ENCODE data around the gene PRPH2.
"Not testable (repeated sequence)": the region's sequence is repeated elsewhere in the genome, so short reads cannot be mapped to it uniquely, and the experiment has no call there.

Gene PRPH2

DNA sequence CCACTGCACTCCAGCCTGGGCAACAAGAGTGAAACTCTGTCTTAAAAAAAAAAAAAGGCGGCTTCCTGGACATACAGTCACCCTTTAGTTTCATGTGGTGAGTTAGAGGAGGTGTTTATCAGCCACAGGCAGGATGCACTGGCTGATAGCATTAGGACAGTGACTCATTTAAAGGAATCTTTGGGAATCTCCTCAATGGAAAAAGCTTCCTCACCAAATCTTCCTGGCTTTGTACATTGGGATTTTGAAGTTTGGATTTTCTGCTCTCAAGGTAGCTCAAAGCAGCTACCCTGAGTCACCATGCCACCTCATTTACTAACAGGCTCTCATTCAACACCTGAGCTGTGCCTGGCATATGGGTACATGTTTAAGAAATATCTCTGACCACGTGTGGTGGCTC, 20.2 kb downstream of the PRPH2 start:
- Mint-ChIP-seq H3K4me1 (ENCODE audit: low read depth) (no peaks in the 10 kb centered on the region), H3K27ac (no peak overlapping the region), H3K36me3 (ENCODE audit: low read depth) (no peaks in the 10 kb centered on the region)

GRCh38 chr6:42698217-42698616, 24.2 kb downstream of the PRPH2 start:
- no peaks in the 10 kb centered on the region for H3K4me1 Mint-ChIP-seq (ENCODE audit: low read depth)
- no peak overlapping the region for H3K27ac Mint-ChIP-seq
- no peaks in the 10 kb centered on the region for H3K9me3 Mint-ChIP-seq
- no peak overlapping the region for H3K4me3 Mint-ChIP-seq
- H3K27me3 Mint-ChIP-seq, result peaks cover 1% of the 10 kb centered on the region
- peaks cover 21% of the 10 kb centered on the region for H3K36me3 Mint-ChIP-seq (ENCODE audit: low read depth)
- intact Hi-C loops (cut with micrococcal nuclease), result no loop called here

More for the DNA sequence above, 20.2 kb downstream of the PRPH2 start:
- Mint-ChIP-seq H3K27me3 (peaks cover 1% of the 10 kb centered on the region), H3K4me3 (no peak overlapping the region), H3K9me3 (no peaks in the 10 kb centered on the region)
- intact Hi-C loops (cut with micrococcal nuclease), result no loop called here

- Mint-ChIP-seq H3K27ac (no peak overlapping the region), H3K4me1 (ENCODE audit: low read depth) (no peaks in the 10 kb centered on the region), H3K36me3 (ENCODE audit: low read depth) (peaks cover 30% of the 10 kb centered on the region), H3K9me3 (no peaks in the 10 kb centered on the region), H3K4me3 (no peak overlapping the region), H3K27me3 (peaks cover 1% of the 10 kb centered on the region)
- intact Hi-C loops (cut with micrococcal nuclease), result no loop called here
These were observed 25.1 kb downstream of the PRPH2 start for GRCh38 chr6:42697268-42697655.

DNA sequence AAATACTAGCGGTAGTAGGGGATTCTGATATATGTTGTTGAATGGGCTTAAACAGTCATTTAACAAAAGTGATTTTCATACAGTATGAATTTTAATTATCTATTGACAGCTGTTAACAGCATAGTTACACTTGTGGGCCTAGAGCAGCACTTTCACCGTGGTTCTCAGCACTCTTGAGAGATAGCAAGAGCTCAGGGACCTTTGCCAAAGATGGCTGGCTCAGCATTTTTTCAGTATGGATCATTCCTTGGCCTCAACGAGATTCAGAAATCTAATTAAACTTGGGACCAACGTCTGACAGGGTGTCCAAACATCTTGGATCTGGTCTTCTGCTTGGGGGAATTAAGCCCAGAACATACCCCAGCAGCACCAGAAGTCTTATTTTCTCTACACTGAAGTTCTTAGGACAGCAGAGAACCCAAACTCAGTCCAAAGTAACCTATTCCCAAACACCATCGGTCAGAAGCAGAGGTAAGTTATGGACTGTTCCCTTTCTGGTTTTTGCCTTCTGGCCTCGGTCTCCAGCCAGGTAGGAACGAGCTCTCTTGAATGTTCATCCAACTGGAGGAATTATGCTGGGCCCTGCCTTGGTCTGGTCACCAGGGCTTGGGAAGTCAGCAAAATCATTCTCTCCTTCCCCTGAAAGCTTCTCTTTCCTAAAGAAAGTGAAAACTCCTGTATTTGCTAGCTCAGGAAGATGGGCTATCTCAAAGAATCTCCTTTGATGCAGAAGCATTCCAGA, 25.7 kb downstream of the PRPH2 start:
- peaks cover 1% of the 10 kb centered on the region for H3K27me3 Mint-ChIP-seq
- H3K9me3 Mint-ChIP-seq, result no peaks in the 10 kb centered on the region
- intact Hi-C loops (cut with micrococcal nuclease), result no loop called here
- H3K36me3 Mint-ChIP-seq (ENCODE audit: low read depth), result peaks cover 33% of the 10 kb centered on the region
- H3K27ac Mint-ChIP-seq, result no peak overlapping the region
- H3K4me3 Mint-ChIP-seq, result no peak overlapping the region
- H3K4me1 Mint-ChIP-seq (ENCODE audit: low read depth), result no peaks in the 10 kb centered on the region

DNA sequence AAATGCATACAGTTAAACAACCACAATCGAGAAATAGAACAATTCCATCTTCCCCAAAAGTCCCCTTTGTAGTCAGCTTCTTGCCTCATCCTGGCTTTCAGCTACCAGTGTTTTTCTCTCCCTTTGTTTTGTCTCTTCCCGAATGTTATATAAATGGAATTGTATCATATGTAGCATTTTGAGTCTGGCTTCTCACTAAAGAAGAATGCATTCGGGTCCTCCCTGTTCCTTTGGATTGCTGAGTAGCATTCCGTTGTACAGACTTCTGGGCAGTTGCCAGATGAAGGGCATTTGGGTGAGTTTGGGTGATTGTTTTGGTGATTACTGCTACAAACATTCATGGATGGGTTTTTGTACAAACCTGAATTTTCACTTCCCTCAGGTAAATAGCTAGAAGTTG, 27.8 kb downstream of the PRPH2 start:
- Mint-ChIP-seq H3K4me3 (no peak overlapping the region), H3K4me1 (ENCODE audit: low read depth) (no peaks in the 10 kb centered on the region), H3K27ac (no peak overlapping the region)

GRCh38 chr6:42693725-42694323, 28.6 kb downstream of the PRPH2 start:
- peaks cover 62% of the 10 kb centered on the region for H3K36me3 Mint-ChIP-seq (ENCODE audit: low read depth)
- H3K4me1 Mint-ChIP-seq (ENCODE audit: low read depth), result no peaks in the 10 kb centered on the region
- intact Hi-C loops (cut with micrococcal nuclease), result loop anchor here (5.0 kb wide), 1 partner anchor 33 kb away; no protein-coding TSS in a partner anchor
- H3K4me3 Mint-ChIP-seq, result no peak overlapping the region
- no peaks in the 10 kb centered on the region for H3K9me3 Mint-ChIP-seq
- peak overlapping the region; percentile 15 for H3K27ac Mint-ChIP-seq
- H3K27me3 Mint-ChIP-seq, result peaks cover 1% of the 10 kb centered on the region

More for the DNA sequence above, 27.8 kb downstream of the PRPH2 start:
- Mint-ChIP-seq H3K27me3 (peaks cover 1% of the 10 kb centered on the region), H3K36me3 (ENCODE audit: low read depth) (peaks cover 54% of the 10 kb centered on the region), H3K9me3 (no peaks in the 10 kb centered on the region)
- intact Hi-C loops (cut with micrococcal nuclease), result loop anchor here (5.0 kb wide), 1 partner anchor 33 kb away; no protein-coding TSS in a partner anchor

DNA sequence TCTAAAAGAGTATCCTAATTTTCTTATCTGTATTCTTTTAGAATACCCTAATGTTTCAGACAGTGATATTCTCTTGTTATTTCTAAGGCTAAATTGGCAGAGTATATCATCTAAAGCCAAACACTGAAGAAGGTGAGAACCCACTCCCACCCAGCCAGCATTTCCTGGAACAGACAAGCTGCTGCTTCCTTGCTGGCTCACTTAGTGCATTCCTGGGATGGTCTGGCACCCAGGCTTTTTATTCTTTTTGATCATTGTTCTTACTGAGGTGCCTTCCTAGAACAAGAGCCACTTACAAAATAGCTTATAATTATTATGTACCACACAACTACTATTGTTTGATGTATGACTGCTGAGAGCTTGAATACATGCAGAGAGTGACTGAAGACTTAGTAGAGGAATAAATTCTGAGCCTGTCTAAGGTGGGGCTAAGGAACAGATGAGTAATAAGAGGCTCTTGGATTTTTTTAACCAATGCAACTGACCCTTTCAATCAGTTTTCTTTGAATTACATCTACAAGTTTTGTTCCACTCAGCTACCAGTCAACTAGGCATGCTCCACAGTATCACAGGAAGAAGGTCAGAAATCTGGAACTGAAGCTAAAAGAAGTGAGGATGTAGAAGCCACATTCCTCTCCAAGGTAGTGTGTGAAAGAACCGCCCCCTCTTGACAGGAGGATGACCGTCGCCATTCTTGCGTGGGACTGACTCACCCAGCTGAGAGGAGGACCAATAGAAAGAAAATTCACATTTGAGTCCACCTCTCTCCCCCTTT, 30.1 kb downstream of the PRPH2 start:
- H3K36me3 Mint-ChIP-seq (ENCODE audit: low read depth), result peaks cover 77% of the 10 kb centered on the region
- no peak overlapping the region for H3K27ac Mint-ChIP-seq
- H3K27me3 Mint-ChIP-seq, result no peaks in the 10 kb centered on the region
- intact Hi-C loops (cut with micrococcal nuclease), result loop anchor here (5.0 kb wide), 1 partner anchor 35 kb away; no protein-coding TSS in a partner anchor
- H3K4me3 Mint-ChIP-seq, result no peak overlapping the region
- no peaks in the 10 kb centered on the region for H3K9me3 Mint-ChIP-seq
- H3K4me1 Mint-ChIP-seq (ENCODE audit: low read depth), result no peaks in the 10 kb centered on the region

DNA sequence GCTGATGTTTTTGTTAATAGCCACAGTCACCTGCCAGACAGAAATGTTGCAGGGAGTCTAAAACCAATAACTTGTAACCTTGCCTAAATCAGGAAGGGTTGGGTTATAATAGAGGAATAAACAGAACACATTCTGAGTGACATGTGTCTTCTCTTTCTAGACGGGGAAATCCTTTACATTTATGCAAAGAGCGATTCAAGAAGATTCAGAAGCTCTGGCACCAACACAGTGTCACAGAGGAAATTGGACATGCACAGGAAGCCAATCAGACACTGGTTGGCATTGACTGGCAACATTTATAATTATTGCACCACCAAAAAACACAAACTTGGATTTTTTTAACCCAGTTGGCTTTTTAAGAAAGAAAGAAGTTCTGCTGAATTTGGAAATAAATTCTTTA, 31.5 kb downstream of the PRPH2 start:
- H3K4me3 Mint-ChIP-seq, result no peak overlapping the region
- H3K36me3 Mint-ChIP-seq (ENCODE audit: low read depth), result peaks cover 91% of the 10 kb centered on the region

GRCh38 chr6:42690151-42690702, 32.2 kb downstream of the PRPH2 start:
- H3K27me3 Mint-ChIP-seq, result no peaks in the 10 kb centered on the region
- no peaks in the 10 kb centered on the region for H3K4me1 Mint-ChIP-seq (ENCODE audit: low read depth)
- no peak overlapping the region for H3K27ac Mint-ChIP-seq
- no peaks in the 10 kb centered on the region for H3K9me3 Mint-ChIP-seq
- H3K36me3 Mint-ChIP-seq (ENCODE audit: low read depth), result peaks cover 97% of the 10 kb centered on the region
- no peak overlapping the region for H3K4me3 Mint-ChIP-seq
- intact Hi-C loops (cut with micrococcal nuclease), result loop anchor here (5.0 kb wide), 1 partner anchor 37 kb away; no protein-coding TSS in a partner anchor

More for the DNA sequence above, 31.5 kb downstream of the PRPH2 start:
- intact Hi-C loops (cut with micrococcal nuclease), result loop anchor here (5.0 kb wide), 1 partner anchor 36 kb away; no protein-coding TSS in a partner anchor
- Mint-ChIP-seq H3K27me3 (no peaks in the 10 kb centered on the region), H3K4me1 (ENCODE audit: low read depth) (no peaks in the 10 kb centered on the region), H3K27ac (no peak overlapping the region), H3K9me3 (no peaks in the 10 kb centered on the region)

DNA sequence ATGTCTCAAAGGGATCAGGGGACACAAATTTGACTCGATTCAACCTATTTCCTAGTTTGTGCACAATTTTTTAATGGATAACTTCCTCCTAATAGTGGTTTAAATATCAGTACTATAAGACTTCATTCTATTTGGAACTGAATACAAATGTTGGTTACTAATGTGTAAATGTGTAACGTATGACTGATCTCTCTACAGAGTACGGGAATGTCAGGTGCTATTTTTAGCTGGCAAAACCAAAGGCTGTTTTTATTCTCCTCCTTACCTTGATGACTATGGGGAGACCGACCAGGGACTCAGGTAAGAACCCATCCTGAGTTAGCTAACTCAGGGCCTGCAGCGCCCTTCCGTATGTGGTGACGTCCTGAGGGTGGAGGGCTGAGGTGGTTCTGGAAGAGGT, 33.0 kb downstream of the PRPH2 start:
- H3K4me3 Mint-ChIP-seq, result no peak overlapping the region
- intact Hi-C loops (cut with micrococcal nuclease), result loop anchor here (10.0 kb wide), 1 partner anchor 55 kb away; no protein-coding TSS in a partner anchor
- no peaks in the 10 kb centered on the region for H3K27me3 Mint-ChIP-seq
- H3K4me1 Mint-ChIP-seq (ENCODE audit: low read depth), result no peaks in the 10 kb centered on the region
- no peak overlapping the region for H3K27ac Mint-ChIP-seq
- H3K9me3 Mint-ChIP-seq, result no peaks in the 10 kb centered on the region
- peaks cover 97% of the 10 kb centered on the region for H3K36me3 Mint-ChIP-seq (ENCODE audit: low read depth)

GRCh38 chr6:42688281-42688680, 34.1 kb downstream of the PRPH2 start:
- no peaks in the 10 kb centered on the region for H3K9me3 Mint-ChIP-seq
- no peaks in the 10 kb centered on the region for H3K4me1 Mint-ChIP-seq (ENCODE audit: low read depth)
- H3K36me3 Mint-ChIP-seq (ENCODE audit: low read depth), result peaks cover 97% of the 10 kb centered on the region
- no peaks in the 10 kb centered on the region for H3K27me3 Mint-ChIP-seq
- intact Hi-C loops (cut with micrococcal nuclease), result loop anchor here (10.0 kb wide), 1 partner anchor 53 kb away; no protein-coding TSS in a partner anchor
- no peak overlapping the region for H3K27ac Mint-ChIP-seq
- H3K4me3 Mint-ChIP-seq, result no peak overlapping the region

DNA sequence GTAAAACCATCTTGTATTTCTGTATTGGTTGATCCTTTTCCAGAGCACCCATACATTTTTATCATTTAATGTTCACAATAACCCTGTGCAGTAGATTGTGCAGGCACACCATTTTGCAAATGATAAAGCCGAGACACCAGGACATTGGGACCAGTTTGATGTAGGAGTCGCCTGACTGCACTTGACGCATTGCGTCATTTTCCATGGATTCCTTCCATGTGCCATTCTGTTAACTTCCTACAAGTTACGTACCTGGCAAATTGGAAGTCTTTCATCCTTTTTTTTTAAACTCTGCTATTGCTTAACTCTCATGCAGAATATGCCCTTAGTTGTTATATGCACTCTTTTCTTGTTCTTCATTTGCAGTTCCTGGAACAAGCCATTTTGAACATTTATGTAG, 43.0 kb downstream of the PRPH2 start:
- no peaks in the 10 kb centered on the region for H3K27me3 Mint-ChIP-seq
- H3K4me3 Mint-ChIP-seq, result no peak overlapping the region
- intact Hi-C loops (cut with micrococcal nuclease), result no loop called here
- H3K9me3 Mint-ChIP-seq, result no peaks in the 10 kb centered on the region
- peaks cover 100% of the 10 kb centered on the region for H3K36me3 Mint-ChIP-seq (ENCODE audit: low read depth)
- no peaks in the 10 kb centered on the region for H3K4me1 Mint-ChIP-seq (ENCODE audit: low read depth)
- H3K27ac Mint-ChIP-seq, result no peak overlapping the region

DNA sequence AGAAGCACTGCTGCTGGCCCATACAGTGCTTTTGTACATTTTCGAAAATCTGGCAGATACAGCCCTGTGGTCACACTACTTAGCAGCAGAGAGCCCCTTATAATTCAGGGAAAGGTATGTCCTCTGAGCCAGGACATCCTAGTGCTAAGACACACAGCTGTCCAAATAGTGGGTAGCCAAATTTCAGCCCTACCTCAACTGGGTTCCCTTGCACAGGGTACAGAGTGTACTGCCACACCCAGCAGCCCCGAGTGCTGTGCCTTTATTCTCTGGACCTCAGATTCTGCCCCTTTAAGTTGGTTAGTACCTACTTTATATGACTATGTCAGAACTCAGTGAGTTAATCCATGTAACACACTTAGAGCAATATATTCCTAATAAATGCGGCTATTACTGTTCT, 47.6 kb downstream of the PRPH2 start:
- Mint-ChIP-seq H3K4me1 (ENCODE audit: low read depth) (no peaks in the 10 kb centered on the region), H3K9me3 (no peaks in the 10 kb centered on the region), H3K4me3 (no peak overlapping the region), H3K27ac (no peak overlapping the region), H3K27me3 (no peaks in the 10 kb centered on the region), H3K36me3 (ENCODE audit: low read depth) (peaks cover 100% of the 10 kb centered on the region)
- intact Hi-C loops (cut with micrococcal nuclease), result no loop called here

DNA sequence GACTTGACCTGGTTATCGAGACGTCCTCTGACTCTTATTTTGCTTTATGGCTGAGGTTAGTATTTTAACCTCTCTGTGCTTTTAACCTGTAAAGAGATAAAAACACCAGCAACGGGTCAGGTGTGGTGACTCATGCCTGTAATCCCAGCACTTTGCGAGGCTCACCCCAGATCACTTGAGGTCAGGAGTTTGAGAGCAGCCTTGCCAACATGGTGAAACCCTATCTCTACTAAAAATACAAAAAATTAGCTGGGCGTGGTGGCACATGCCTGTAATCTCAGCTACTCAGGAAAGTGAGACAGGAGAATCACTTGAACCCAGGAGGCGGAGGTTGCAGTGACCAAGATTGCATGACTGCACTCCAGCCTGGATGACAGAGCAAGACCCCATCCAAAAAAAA, 48.0 kb downstream of the PRPH2 start:
- intact Hi-C loops (cut with micrococcal nuclease); H3K27me3 Mint-ChIP-seq; H3K4me1 Mint-ChIP-seq (ENCODE audit: low read depth); H3K9me3 Mint-ChIP-seq; H3K4me3 Mint-ChIP-seq; H3K27ac Mint-ChIP-seq: not testable (repeated sequence)
- peaks cover 100% of the 10 kb centered on the region for H3K36me3 Mint-ChIP-seq (ENCODE audit: low read depth)
